Measurements from ENCODE around the gene OR2L13.

OR2L13 gene

GRCh38 chr1:248111157-248111556 lies 16.2 kb downstream of the OR2L13 start:
- TF ChIP-seq POLR2A (IDR thresholded peaks at IDR 0.05; ENCODE audit: low read depth, low read length) (no peak), SPI1 (IDR thresholded peaks at IDR 0.05; ENCODE audit: low read depth, low read length) (no peak), POLR2AphosphoS5 (IDR thresholded peaks at IDR 0.05; ENCODE audit: low read depth, low read length) (no peak), PAX5 (IDR thresholded peaks at IDR 0.05; ENCODE audit: insufficient read depth, low read length, severe bottlenecking) (no peak), TAF1 (IDR thresholded peaks at IDR 0.05; ENCODE audit: low read depth, low read length) (no peak), POU2F2 (IDR thresholded peaks at IDR 0.05; ENCODE audit: low read depth, low read length) (no peak)
- DNase-seq (ENCODE audit: insufficient read length, low spot score) (no peak), FAIRE-seq (no peak)

- FAIRE-seq (no peak), DNase-seq (ENCODE audit: insufficient read length, low spot score) (no peak)
- no peak for TF ChIP-seq POLR2A (IDR thresholded peaks at IDR 0.05; ENCODE audit: low read depth, low read length)
Measured at GRCh38 chr1:248114890-248115289, 19.9 kb downstream of the OR2L13 start.

- FAIRE-seq (no peak), DNase-seq (ENCODE audit: insufficient read length, low spot score) (no peak)
- no peak for TF ChIP-seq PAX5 (IDR thresholded peaks at IDR 0.05; ENCODE audit: insufficient read depth, low read length, severe bottlenecking)
- no peak for TF ChIP-seq POLR2A (IDR thresholded peaks at IDR 0.05; ENCODE audit: low read depth, low read length)
- TF ChIP-seq TAF1 (IDR thresholded peaks at IDR 0.05; ENCODE audit: low read depth, low read length) = no peak
- no peak for TF ChIP-seq POU2F2 (IDR thresholded peaks at IDR 0.05; ENCODE audit: low read depth, low read length)
- TF ChIP-seq SPI1 (IDR thresholded peaks at IDR 0.05; ENCODE audit: low read depth, low read length) = no peak
- no peak for TF ChIP-seq POLR2AphosphoS5 (IDR thresholded peaks at IDR 0.05; ENCODE audit: low read depth, low read length)
Measured at GRCh38 chr1:248127653-248128052, 32.7 kb downstream of the OR2L13 start.

GRCh38 chr1:248136811-248137210 lies 41.8 kb downstream of the OR2L13 start:
- no peak for TF ChIP-seq TAF1 (IDR thresholded peaks at IDR 0.05; ENCODE audit: low read depth, low read length)
- TF ChIP-seq SPI1 (IDR thresholded peaks at IDR 0.05; ENCODE audit: low read depth, low read length) = no peak
- TF ChIP-seq POLR2AphosphoS5 (IDR thresholded peaks at IDR 0.05; ENCODE audit: low read depth, low read length) = no peak
- no peak for TF ChIP-seq POU2F2 (IDR thresholded peaks at IDR 0.05; ENCODE audit: low read depth, low read length)
- no peak for TF ChIP-seq POLR2A (IDR thresholded peaks at IDR 0.05; ENCODE audit: low read depth, low read length)
- no peak for TF ChIP-seq PAX5 (IDR thresholded peaks at IDR 0.05; ENCODE audit: insufficient read depth, low read length, severe bottlenecking)
- DNase-seq (ENCODE audit: insufficient read length, low spot score) (no peak), FAIRE-seq (no peak)

- DNase-seq (ENCODE audit: insufficient read length, low spot score) = no peak
- no peak for FAIRE-seq
- no peak for TF ChIP-seq PAX5 (IDR thresholded peaks at IDR 0.05; ENCODE audit: insufficient read depth, low read length, severe bottlenecking)
- no peak for TF ChIP-seq POU2F2 (IDR thresholded peaks at IDR 0.05; ENCODE audit: low read depth, low read length)
- TF ChIP-seq POLR2AphosphoS5 (IDR thresholded peaks at IDR 0.05; ENCODE audit: low read depth, low read length) = no peak
- TF ChIP-seq TAF1 (IDR thresholded peaks at IDR 0.05; ENCODE audit: low read depth, low read length) = no peak
- TF ChIP-seq SPI1 (IDR thresholded peaks at IDR 0.05; ENCODE audit: low read depth, low read length) = no peak
- no peak for TF ChIP-seq POLR2A (IDR thresholded peaks at IDR 0.05; ENCODE audit: low read depth, low read length)
Measured at GRCh38 chr1:248140846-248141245, 45.9 kb downstream of the OR2L13 start.

GRCh38 chr1:248143311-248143710 lies 48.3 kb downstream of the OR2L13 start:
- no peak for FAIRE-seq
- TF ChIP-seq POLR2AphosphoS5 (IDR thresholded peaks at IDR 0.05; ENCODE audit: low read depth, low read length) (no peak), SPI1 (IDR thresholded peaks at IDR 0.05; ENCODE audit: low read depth, low read length) (no peak), POLR2A (IDR thresholded peaks at IDR 0.05; ENCODE audit: low read depth, low read length) (no peak), POU2F2 (IDR thresholded peaks at IDR 0.05; ENCODE audit: low read depth, low read length) (no peak), PAX5 (IDR thresholded peaks at IDR 0.05; ENCODE audit: insufficient read depth, low read length, severe bottlenecking) (no peak), TAF1 (IDR thresholded peaks at IDR 0.05; ENCODE audit: low read depth, low read length) (no peak)
- no peak for DNase-seq (ENCODE audit: insufficient read length, low spot score)

- FAIRE-seq = no peak
- no peak for DNase-seq (ENCODE audit: insufficient read length, low spot score)
- TF ChIP-seq PAX5 (IDR thresholded peaks at IDR 0.05; ENCODE audit: insufficient read depth, low read length, severe bottlenecking) (no peak), POLR2AphosphoS5 (IDR thresholded peaks at IDR 0.05; ENCODE audit: low read depth, low read length) (no peak), SPI1 (IDR thresholded peaks at IDR 0.05; ENCODE audit: low read depth, low read length) (no peak), POU2F2 (IDR thresholded peaks at IDR 0.05; ENCODE audit: low read depth, low read length) (no peak), TAF1 (IDR thresholded peaks at IDR 0.05; ENCODE audit: low read depth, low read length) (no peak), POLR2A (IDR thresholded peaks at IDR 0.05; ENCODE audit: low read depth, low read length) (no peak)
Measured at GRCh38 chr1:248144513-248145198, 49.7 kb downstream of the OR2L13 start, which contains the start of gene OR2M5. Gene OR2M5, plus strand, starts transcription at chr1:248145148. Its CDS starts 0 bp downstream, at chr1:248145148.

Measured in GM12891 (cell line).